Erythroblast (primary cell): ENCODE data around the gene GSTT4.
"Not testable (repeated sequence)": the region's sequence is repeated elsewhere in the genome, so short reads cannot be mapped to it uniquely, and the experiment has no call there.

Experiments
- GATA1 ChIP-seq: IDR thresholded peaks from 2 replicates; pipeline ENCODE4 v1.6.1; 2011; ENCODE audit warnings: low read depth, mild to moderate bottlenecking, control low read depth, low read length, moderate library complexity
- POLR2A ChIP-seq: IDR thresholded peaks from 2 replicates; pipeline ENCODE4 v1.6.1; 2011; ENCODE audit warnings: mild to moderate bottlenecking, low read length

DNA sequence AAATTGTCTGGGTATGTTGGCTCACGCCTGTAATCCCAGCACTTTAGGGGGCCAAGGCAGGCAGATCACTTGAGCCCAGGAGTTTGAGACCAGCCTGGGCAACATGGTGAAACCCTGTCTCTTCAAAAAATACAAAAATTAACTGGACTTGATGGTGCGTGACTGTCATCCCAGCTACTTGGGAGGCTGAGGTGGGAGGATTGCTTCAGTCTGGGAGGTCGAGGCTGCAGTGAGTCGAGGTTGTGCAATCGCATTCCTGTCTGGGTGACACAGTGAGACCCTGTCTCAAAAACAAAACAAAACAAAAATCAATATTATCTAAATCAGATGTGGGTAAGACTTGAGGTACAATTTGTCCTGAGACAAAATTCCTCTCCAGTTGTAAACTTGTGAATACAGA lies 38.2 kb upstream of the GSTT4 start:
- not testable (repeated sequence) for TF ChIP-seq POLR2A, GATA1
